ENCODE data around the gene SNRK.

SNRK gene

GRCh38 chr3:43400167-43400566 lies 113.8 kb downstream of the SNRK start:
- H3K79me2 ChIP-seq (ENCODE audit: insufficient read depth, low read length): no peaks in the 10 kb centered on the region
- no peak overlapping the region for H3K4me3 ChIP-seq (ENCODE audit: low read depth in 1 of 2, low read length in 2 of 2)
- no peak overlapping the region for H3K27ac ChIP-seq (ENCODE audit: low read length)
- no peak overlapping the region for H2AFZ ChIP-seq (ENCODE audit: low read depth, low read length)
- DNase-seq: no peak
- no peak for ATAC-seq (ENCODE audit: insufficient read depth, low read depth)
- no peak for TF ChIP-seq CTCF (IDR thresholded peaks at IDR 0.05; ENCODE audit: borderline replicate concordance, extremely low read depth, low read length, poor library complexity, severe bottlenecking)
- TF ChIP-seq EZH2 (IDR thresholded peaks at IDR 0.05; ENCODE audit: borderline replicate concordance, low read depth, low read length, severe bottlenecking): no peak
- no peaks in the 10 kb centered on the region for H3K9me3 ChIP-seq (ENCODE audit: insufficient read depth, low read length, severe bottlenecking)
- H3K27me3 ChIP-seq (ENCODE audit: insufficient read depth, low read length, poor library complexity): no peaks in the 10 kb centered on the region
- H3K9ac ChIP-seq (ENCODE audit: low read depth, low read length): no peak overlapping the region
- no peaks in the 10 kb centered on the region for H3K4me1 ChIP-seq (ENCODE audit: insufficient read depth, low read length)
- no peaks in the 10 kb centered on the region for H4K20me1 ChIP-seq (ENCODE audit: insufficient read depth, low read length)
- H3K4me2 ChIP-seq (ENCODE audit: insufficient read depth, low read length): no peak overlapping the region
- no peaks in the 10 kb centered on the region for H3K36me3 ChIP-seq (ENCODE audit: insufficient read depth, low read length)

All from DND-41 (cell line).